Medulla oblongata (tissue), 1 donor: ENCODE results near the gene NDUFV2.

Experiments
- DNase-seq: peaks from one replicate; pipeline ENCODE4 v3.0.0-alpha.2; 2015; ENCODE audit errors: extremely low spot score

Gene NDUFV2

DNA sequence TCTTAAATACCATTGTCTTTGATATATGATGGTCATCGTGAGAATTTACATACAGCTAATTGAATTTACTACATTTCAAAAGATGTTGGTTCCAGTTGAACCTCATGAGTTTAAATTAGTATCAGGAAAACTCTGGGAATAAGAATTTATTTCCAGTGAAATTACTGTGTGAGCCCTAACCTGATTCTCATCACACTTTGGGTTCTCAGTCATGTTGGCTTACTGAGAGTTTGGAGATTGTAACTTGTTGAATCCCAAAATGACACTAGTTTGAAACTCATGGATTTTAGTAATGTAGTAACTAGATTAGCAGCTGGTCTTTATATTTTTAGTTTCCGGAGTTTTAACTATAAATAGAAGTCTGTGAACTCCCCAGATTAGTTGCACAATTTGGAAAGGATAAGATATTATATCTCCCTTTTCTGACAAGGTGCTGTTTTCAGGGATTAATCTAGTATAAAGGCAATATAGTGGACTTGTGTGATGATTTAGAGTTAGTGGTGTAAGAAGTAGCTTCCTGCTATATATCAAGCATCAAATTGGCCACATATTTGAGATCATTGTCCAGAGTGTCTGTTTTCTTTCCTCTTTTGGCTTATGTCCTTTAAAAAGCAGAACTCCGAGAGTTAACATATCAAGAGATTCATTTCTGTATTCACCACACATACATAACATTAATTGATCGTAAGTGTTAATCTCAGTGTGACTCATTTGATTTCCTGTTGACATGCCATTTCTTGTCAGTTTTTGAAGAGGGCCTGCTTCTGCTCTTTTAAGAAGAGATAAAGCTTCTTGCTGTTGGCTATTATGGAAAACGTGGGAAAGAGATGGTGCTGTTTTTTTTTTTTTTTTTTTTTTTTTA lies 15.7 kb downstream of the NDUFV2 start:
- no peak for DNase-seq

DNA sequence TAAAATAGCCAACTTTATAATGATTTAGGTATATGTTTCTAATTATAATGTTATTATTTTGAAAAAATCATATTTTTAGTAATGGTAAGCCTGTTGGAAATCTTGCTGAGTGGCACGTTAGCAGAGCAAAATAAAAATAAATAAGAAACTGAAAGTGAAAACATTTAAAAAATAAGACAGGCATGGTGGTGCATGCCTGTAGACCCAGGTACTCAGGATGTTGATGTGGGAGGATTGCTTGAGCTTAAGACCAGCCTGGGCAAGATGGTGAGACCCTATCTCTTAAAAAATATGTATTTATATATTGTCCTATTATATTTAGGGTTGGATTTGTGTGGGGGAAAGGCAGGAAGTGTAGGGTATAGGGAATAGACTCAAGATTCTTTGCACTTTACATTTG lies 18.3 kb downstream of the NDUFV2 start:
- no peak for DNase-seq

- no peak for DNase-seq
These were observed 21.0 kb downstream of the NDUFV2 start for GRCh38 chr18:9123520-9123919.

- no peak for DNase-seq
These were observed 22.3 kb downstream of the NDUFV2 start for GRCh38 chr18:9124824-9125223.

GRCh38 chr18:9126337-9126736 lies 23.8 kb downstream of the NDUFV2 start:
- DNase-seq = no peak

DNA sequence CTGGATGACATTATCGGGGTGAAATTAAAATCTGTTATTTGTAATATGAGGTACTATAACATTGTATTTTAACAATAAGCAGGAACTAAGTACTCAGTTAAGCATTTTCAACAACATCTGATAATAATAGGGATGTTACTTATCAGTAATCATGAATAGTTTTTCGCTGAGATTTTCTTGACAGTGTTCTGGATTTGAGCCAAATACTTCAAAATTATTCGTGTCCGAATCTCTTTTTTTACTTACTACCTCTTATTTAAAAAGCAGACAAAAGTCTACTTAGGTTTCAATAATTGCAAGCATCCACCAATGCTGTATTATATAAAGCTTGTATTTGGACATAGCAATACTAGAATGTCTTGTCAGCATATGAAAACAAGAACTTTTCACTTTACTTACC lies 27.7 kb downstream of the NDUFV2 start:
- DNase-seq = no peak

- DNase-seq = no peak
These were observed 28.3 kb downstream of the NDUFV2 start for GRCh38 chr18:9130806-9131205.

- DNase-seq = no peak
These were observed 30.1 kb downstream of the NDUFV2 start for GRCh38 chr18:9132628-9133027.

DNA sequence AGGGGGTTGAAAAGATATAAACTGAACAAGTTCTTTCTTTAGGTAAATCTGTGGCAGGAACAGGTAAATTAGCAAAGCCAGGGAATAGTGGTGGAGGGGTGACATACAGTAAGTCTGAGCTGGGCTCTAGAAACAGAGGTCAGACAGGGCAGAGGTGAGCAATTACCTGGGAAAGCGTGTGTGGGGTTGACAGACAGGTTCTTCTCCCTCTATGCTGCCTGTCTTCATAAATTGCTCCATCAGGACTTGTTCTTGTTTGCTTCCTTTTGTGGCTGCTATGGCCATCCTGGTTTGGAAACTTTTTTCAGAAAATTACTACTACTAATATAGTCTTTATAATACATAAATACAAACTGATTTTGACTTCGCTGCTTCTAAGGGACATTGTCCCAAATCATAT lies 30.7 kb downstream of the NDUFV2 start:
- DNase-seq = no peak

GRCh38 chr18:9135081-9135911 lies 32.8 kb downstream of the NDUFV2 start:
- DNase-seq = no peak

DNA sequence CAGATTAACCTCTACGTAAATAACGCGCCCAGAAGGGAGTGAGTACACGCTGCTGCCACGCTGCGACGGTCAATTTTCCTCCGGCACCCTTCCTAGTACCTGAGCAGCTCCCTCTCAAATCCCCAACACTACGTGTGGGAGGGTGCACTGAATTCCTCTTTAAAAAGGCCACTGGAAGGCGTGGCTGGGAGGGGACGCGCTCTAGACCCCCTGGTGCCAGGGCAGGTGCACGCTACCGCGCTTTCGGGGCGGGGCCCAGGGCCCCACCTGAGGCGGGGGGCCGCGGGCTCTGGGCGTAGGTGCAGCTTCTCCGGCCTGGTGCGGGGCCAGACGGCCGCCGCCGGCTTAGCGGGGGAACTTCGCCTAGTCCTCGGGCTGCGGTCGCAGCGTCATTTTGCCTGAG lies 33.4 kb downstream of the NDUFV2 start:
- DNase-seq = no peak

DNA sequence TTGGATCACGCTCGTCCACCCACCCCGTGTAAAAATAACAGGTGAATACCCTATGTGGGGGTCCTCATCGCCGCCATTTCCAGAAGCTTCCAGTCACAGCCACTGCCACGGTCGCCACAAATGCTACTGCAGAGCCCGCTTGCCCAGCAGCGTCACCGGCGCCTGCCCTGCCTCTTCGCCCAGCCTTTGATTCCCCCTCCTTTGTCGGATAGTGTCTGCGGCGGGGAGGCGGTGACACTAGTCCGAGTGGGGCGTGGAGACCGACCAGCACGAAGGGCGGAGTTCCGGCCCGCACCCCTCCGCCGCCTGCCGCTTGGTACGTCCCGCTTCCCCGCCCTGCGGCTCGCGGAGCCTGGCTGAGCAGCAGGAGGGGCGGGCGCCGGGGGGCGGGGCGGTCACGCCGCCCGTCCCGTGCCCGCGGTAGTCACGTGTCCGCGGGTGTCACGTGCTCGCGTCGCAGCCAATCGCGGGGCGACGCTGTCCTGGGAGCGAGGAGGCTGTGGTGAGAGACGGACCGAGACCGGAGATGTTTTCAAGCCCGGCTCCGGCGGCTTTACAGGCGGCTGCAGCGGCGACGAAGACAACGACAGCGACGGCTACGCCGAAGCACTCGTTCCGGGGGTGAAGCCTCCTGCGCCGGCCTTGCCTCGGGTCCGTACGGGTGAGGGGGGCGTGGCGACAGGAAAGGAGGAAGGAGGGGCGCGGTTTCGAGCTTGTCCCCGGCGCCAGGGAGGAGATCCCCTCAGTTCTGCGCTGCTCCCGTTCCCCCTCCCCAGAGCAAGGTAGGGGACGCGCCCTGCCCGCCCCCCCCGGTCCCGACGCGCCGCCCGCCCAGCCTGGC lies 34.0 kb downstream of the NDUFV2 start, which contains the start of gene ANKRD12:
Gene ANKRD12, plus strand, starts transcription at position 467 of the 841 bp plus-strand sequence. CDS start 45,652 bp downstream, outside the sequence.
- DNase-seq = peak; percentile 97

GRCh38 chr18:9137168-9138066 lies 34.9 kb downstream of the NDUFV2 start:
- peak; percentile 66 for DNase-seq

- no peak for DNase-seq
These were observed 37.0 kb downstream of the NDUFV2 start for GRCh38 chr18:9139400-9140039.

DNA sequence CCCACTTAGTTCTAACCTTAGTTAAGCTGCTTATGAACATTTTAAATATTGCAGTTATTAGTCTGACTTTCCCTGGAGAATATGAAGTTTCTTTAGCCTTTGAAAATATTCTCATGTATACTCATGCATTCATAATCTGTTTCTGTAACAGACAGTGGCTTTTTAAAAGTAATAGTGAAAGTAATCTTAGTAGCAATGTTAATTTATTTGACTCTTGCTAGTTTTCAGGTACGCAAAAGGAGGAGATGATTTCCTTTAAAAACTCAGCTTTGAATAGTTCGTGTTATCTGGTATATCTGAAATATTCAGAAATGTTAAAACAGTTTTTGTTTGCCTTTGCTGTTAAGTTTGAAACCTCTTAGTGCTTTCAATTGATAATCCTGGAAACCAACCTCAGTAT lies 37.9 kb downstream of the NDUFV2 start:
- no peak for DNase-seq

GRCh38 chr18:9140984-9141383 lies 38.5 kb downstream of the NDUFV2 start:
- no peak for DNase-seq

GRCh38 chr18:9146224-9146623 lies 43.7 kb downstream of the NDUFV2 start:
- DNase-seq = no peak

- peak; percentile 89 for DNase-seq
These were observed 45.1 kb downstream of the NDUFV2 start for GRCh38 chr18:9147440-9148202.

GRCh38 chr18:9148203-9148552 lies 45.7 kb downstream of the NDUFV2 start:
- DNase-seq = no peak

GRCh38 chr18:9150121-9150520 lies 47.6 kb downstream of the NDUFV2 start:
- DNase-seq = no peak
